H1 (cell line): ENCODE measurements around the gene GLRX. TPM values are rescaled to one million over a fixed set of nuclear protein-coding genes. Genes with fewer than 3 reads are reported as not detected.

Source experiments
- CTCF ChIA-PET: fragments of 300-600 bp; sonication (Branson Sonifier 250); formaldehyde crosslinking; loops from one replicate; lab custom pipeline; 2021; ENCODE audit not compliant: partially characterized antibody; lab: Charles Lee
- POLR2A ChIA-PET: fragments of 300-600 bp; sonication (Branson Sonifier 250); formaldehyde crosslinking; loops from one replicate; lab custom pipeline; 2021; ENCODE audit warnings: inconsistent platforms; ENCODE audit not compliant: partially characterized antibody; lab: Charles Lee
- DNase-seq, 2 experiments: peaks; one replicate each; pipeline versions ENCODE4 v3.0.0 to v3.0.0-alpha.2; 2010 to 2022; ENCODE audit warnings: low spot score in 2 of 2, low read depth in 1 of 2, mixed read lengths in 1 of 2
- FAIRE-seq: peaks from 2 replicates; lab custom pipeline; 2011; peaks lifted over from hg19 to GRCh38; lab: Jason Lieb, UNC
- H2AFZ ChIP-seq: 2 replicates; pipeline ENCODE4 v1.8.1; 2012; ENCODE audit warnings: low read length, inconsistent platforms
- H2AK5ac ChIP-seq: 2 replicates; pipeline ENCODE4 v1.6.1; 2013; ENCODE audit warnings: low read depth, low read length
- H2BK120ac ChIP-seq: replicated peaks from 2 replicates; pipeline ENCODE3; 2013; ENCODE audit warnings: low read depth, low read length, inconsistent platforms
- H2BK12ac ChIP-seq: 2 replicates; pipeline ENCODE4 v1.6.1; 2013; ENCODE audit warnings: low read depth, low read length
- H2BK15ac ChIP-seq: 2 replicates; pipeline ENCODE4 v1.6.1; 2013; ENCODE audit warnings: low read length
- H2BK20ac ChIP-seq: 2 replicates; pipeline ENCODE4 v1.6.1; 2013; ENCODE audit warnings: low read length
- H2BK5ac ChIP-seq: 2 replicates; pipeline ENCODE4 v1.6.1; 2013; ENCODE audit warnings: low read depth, low read length
- H3K14ac ChIP-seq: 2 replicates; pipeline ENCODE4 v1.6.1; 2013; ENCODE audit warnings: inconsistent platforms; ENCODE audit not compliant: insufficient read length
- H3K18ac ChIP-seq: 2 replicates; pipeline ENCODE4 v1.6.1; 2013; ENCODE audit warnings: low read length; ENCODE audit errors: extremely low read depth
- H3K23ac ChIP-seq: 2 replicates; pipeline ENCODE4 v1.6.1; 2013; ENCODE audit warnings: inconsistent platforms; ENCODE audit not compliant: insufficient read length
- H3K23me2 ChIP-seq: 2 replicates; pipeline ENCODE4 v1.6.1; 2013; ENCODE audit warnings: low read depth, low read length
- H3K27ac ChIP-seq: 2 replicates; pipeline ENCODE4 v1.6.1; 2011; ENCODE audit warnings: low read depth, low read length, inconsistent platforms
- H3K27me3 ChIP-seq, 4 experiments: replicated peaks in 1 of 4; 1 replicate in 1 of 4; 2 replicates in 3 of 4; pipeline versions ENCODE4 v1.6.1 to v1.8.1; 2011 to 2013; ENCODE audit warnings: low read length in 3 of 4, mild to moderate bottlenecking in 3 of 4, inconsistent platforms in 2 of 4, mixed read lengths in 2 of 4, moderate library complexity in 1 of 4; ENCODE audit not compliant: control insufficient read depth in 3 of 4, insufficient read depth in 3 of 4; ENCODE audit errors: extremely low read depth in 1 of 4
- H3K36me3 ChIP-seq, 4 experiments: 2 replicates each; pipeline versions ENCODE4 v1.6.1 to v1.8.1; 2011 to 2013; ENCODE audit warnings: mild to moderate bottlenecking in 4 of 4, low read length in 3 of 4, moderate library complexity in 2 of 4, control low read depth in 1 of 4, inconsistent platforms in 1 of 4; ENCODE audit not compliant: insufficient read depth in 4 of 4, control insufficient read depth in 2 of 4
- H3K4ac ChIP-seq: replicated peaks from 2 replicates; pipeline ENCODE3; 2013; ENCODE audit warnings: low read length, low read depth, mixed read lengths, inconsistent platforms; ENCODE audit not compliant: insufficient read length
- H3K4me1 ChIP-seq, 4 experiments: replicated peaks in 1 of 4; 1 replicate in 1 of 4; 2 replicates in 3 of 4; pipeline versions ENCODE4 v1.6.1 to v1.8.1; 2011 to 2013; ENCODE audit warnings: low read length in 3 of 4, inconsistent platforms in 2 of 4, mixed read lengths in 1 of 4; ENCODE audit not compliant: insufficient read depth in 4 of 4, control insufficient read depth in 3 of 4
- H3K4me2 ChIP-seq, 2 experiments: 2 replicates each; pipeline versions ENCODE4 v1.6.1 to v1.8.1; 2011 to 2013; ENCODE audit warnings: low read depth in 2 of 2, low read length in 2 of 2, control low read depth in 1 of 2, inconsistent platforms in 1 of 2, mild to moderate bottlenecking in 1 of 2; ENCODE audit not compliant: insufficient read depth in 1 of 2
- H3K4me3 ChIP-seq, 4 experiments: fragments of 200-600, 300-600 bp in 1 of 4; sonication (generic), shearing (Covaris generic), sonication (Bioruptor Twin) in 1 of 4; 2 replicates each; pipeline versions ENCODE4 v1.5.1 to v1.8.1; 2011 to 2016; ENCODE audit warnings: low read length in 4 of 4, low read depth in 3 of 4, control low read depth in 2 of 4, inconsistent platforms in 2 of 4, mild to moderate bottlenecking in 2 of 4, mixed read lengths in 1 of 4, moderate library complexity in 1 of 4; ENCODE audit not compliant: insufficient read depth in 2 of 4; ENCODE audit errors: extremely low read depth in 1 of 4
- H3K56ac ChIP-seq: replicated peaks from 2 replicates; pipeline ENCODE3; 2013; ENCODE audit warnings: low read depth, mild to moderate bottlenecking, mixed read lengths, low read length, inconsistent platforms; ENCODE audit not compliant: insufficient read length
- H3K79me1 ChIP-seq: 2 replicates; pipeline ENCODE4 v1.6.1; 2013; ENCODE audit warnings: low read depth, low read length, control low read depth
- H3K79me2 ChIP-seq, 2 experiments: 2 replicates each; pipeline versions ENCODE4 v1.6.1 to v1.8.1; 2012 to 2013; ENCODE audit warnings: low read length in 2 of 2, mild to moderate bottlenecking in 2 of 2, inconsistent platforms in 1 of 2; ENCODE audit not compliant: insufficient read depth in 2 of 2, control insufficient read depth in 1 of 2
- H3K9ac ChIP-seq, 4 experiments: replicated peaks in 1 of 4; 1 replicate in 1 of 4; 2 replicates in 3 of 4; pipeline versions ENCODE4 v1.6.1 to v1.8.1; 2011 to 2013; ENCODE audit warnings: low read depth in 3 of 4, low read length in 3 of 4, control low read depth in 2 of 4, mild to moderate bottlenecking in 2 of 4, moderate library complexity in 2 of 4, inconsistent platforms in 1 of 4; ENCODE audit errors: extremely low read depth in 1 of 4
- H3K9me3 ChIP-seq, 2 experiments: 2 replicates each; pipeline versions ENCODE4 v1.6.1 to v1.8.1; 2012 to 2013; ENCODE audit warnings: mild to moderate bottlenecking in 2 of 2, moderate library complexity in 2 of 2, control low read depth in 1 of 2, inconsistent platforms in 1 of 2, low read depth in 1 of 2, low read length in 1 of 2, mixed read lengths in 1 of 2; ENCODE audit not compliant: insufficient read depth in 2 of 2
- H4K20me1 ChIP-seq, 2 experiments: replicated peaks in 1 of 2; 2 replicates each; pipeline versions ENCODE3 to v1.8.1; 2011 to 2013; ENCODE audit warnings: inconsistent platforms in 2 of 2, low read length in 2 of 2, mild to moderate bottlenecking in 1 of 2; ENCODE audit not compliant: insufficient read depth in 2 of 2, control insufficient read depth in 1 of 2
- H4K5ac ChIP-seq: 2 replicates; pipeline ENCODE4 v1.6.1; 2013; ENCODE audit warnings: low read length, low read depth, mixed read lengths, inconsistent platforms; ENCODE audit not compliant: insufficient read length
- H4K8ac ChIP-seq: 2 replicates; pipeline ENCODE4 v1.8.0; 2013; ENCODE audit warnings: mild to moderate bottlenecking, moderate library complexity, low read length, inconsistent platforms; ENCODE audit not compliant: insufficient read depth; ENCODE audit errors: extremely low read depth
- H4K91ac ChIP-seq: replicated peaks from 2 replicates; pipeline ENCODE3; 2013; ENCODE audit warnings: low read length, mixed read lengths, inconsistent platforms; ENCODE audit not compliant: insufficient read length
- CHD2 ChIP-seq: IDR thresholded peaks from 2 replicates; pipeline ENCODE4 v1.6.1; 2012; ENCODE audit warnings: low read length, improper control_type of control experiment
- HDAC2 ChIP-seq, 2 experiments: fragments of 300-600 bp in 1 of 2; sonication (generic) in 1 of 2; IDR thresholded peaks; 2 replicates each; pipeline ENCODE4 v1.6.1; 2011 to 2012; ENCODE audit warnings: low read depth in 2 of 2, low read length in 2 of 2, mild to moderate bottlenecking in 2 of 2, moderate library complexity in 2 of 2, borderline replicate concordance in 1 of 2, inconsistent platforms in 1 of 2
- POU5F1 ChIP-seq: IDR thresholded peaks from 2 replicates; pipeline ENCODE4 v1.6.1; 2011; ENCODE audit warnings: low read depth, mild to moderate bottlenecking, low read length, moderate library complexity
- RNF2 ChIP-seq: fragments of 200-900, 300-1000 bp; sonication (generic); IDR thresholded peaks from 2 replicates; pipeline ENCODE4 v1.7.1; 2016; ENCODE audit warnings: borderline replicate concordance, low read depth, mild to moderate bottlenecking, antibody characterized with exemption, low read length; ENCODE audit not compliant: poor library complexity, severe bottlenecking; ENCODE audit errors: missing control alignments
- SP1 ChIP-seq: IDR thresholded peaks from 2 replicates; pipeline ENCODE4 v1.6.1; 2011; ENCODE audit warnings: low read depth, low read length
- TAF7 ChIP-seq: optimal IDR thresholded peaks from 2 replicates; pipeline ENCODE3; 2011; ENCODE audit warnings: low read depth, mild to moderate bottlenecking, inconsistent platforms, low read length, moderate library complexity, borderline replicate concordance
- YY1 ChIP-seq: IDR thresholded peaks from 2 replicates; pipeline ENCODE4 v1.6.1; 2011; ENCODE audit warnings: low read depth, mild to moderate bottlenecking, low read length
- WGBS, 2 experiments: shearing (Covaris generic) in 1 of 2; methylation state at CpG; one replicate each; pipeline versions ENCODE4 v1.1.6 to v1.1.7; 2013 to 2015; ENCODE audit warnings: low lambda C conversion rate in 2 of 2, mixed read lengths in 2 of 2, inconsistent platforms in 1 of 2, low coverage in 1 of 2, missing lambda C conversion rate in 1 of 2; ENCODE audit not compliant: insufficient replicate concordance in 2 of 2, insufficient coverage in 1 of 2, insufficient read length in 1 of 2; ENCODE audit errors: extremely low coverage in 1 of 2, missing lambda C conversion rate in 1 of 2; 5-methylcytosine and 5-hydroxymethylcytosine counted together
- long read RNA-seq, 2 experiments: library from RNA in 1 of 2; library from capped mRNA in 1 of 2; stranded (forward); transcript quantifications; one replicate each; pipeline ENCODE4 v2.0.0, GENCODE V29; 2021; ENCODE audit warnings: inconsistent platforms in 1 of 2
- polyA minus RNA-seq, 3 experiments: library from RNA; depleted of rRNA, polyadenylated mRNA; stranded (reverse); fragments of >200 nt; gene quantifications; 1 replicate in 2 of 3; 2 replicates in 1 of 3; pipeline ENCODE4 v1.2.3, GENCODE V29; 2011
- polyA plus RNA-seq, 7 experiments: library from polyadenylated mRNA; depleted of rRNA in 3 of 7; stranded (reverse) in 5 of 7; unstranded in 2 of 7; fragments of >200 nt in 5 of 7; fragments of 200-250 nt in 2 of 7; gene quantifications; 1 replicate in 5 of 7; 2 replicates in 1 of 7; 4 replicates in 1 of 7; pipeline versions ENCODE4 v1.2.1 to v1.2.3, GENCODE V29; 2011 to 2013; ENCODE audit warnings: missing spikeins in 2 of 7, mixed read lengths in 2 of 7
- total RNA-seq: library from RNA; stranded (reverse); fragmentation: NEBNext Ultra II Directional; extraction: Animal tissue kit (Norgen Biotek cat#: 25700); gene quantifications from 2 replicates; pipeline ENCODE4 v1.2.1, GENCODE V29; 2021

Gene GLRX, protein sequence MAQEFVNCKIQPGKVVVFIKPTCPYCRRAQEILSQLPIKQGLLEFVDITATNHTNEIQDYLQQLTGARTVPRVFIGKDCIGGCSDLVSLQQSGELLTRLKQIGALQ
- total RNA-seq (21.6 and 22.9 TPM in 2 replicates), polyA plus RNA-seq (2011; rRNA removed) (13.2 and 31.2 TPM in 2 replicates), polyA minus RNA-seq (2011; rRNA and poly(A)+ RNA removed) (23.9 and 28.2 TPM in 2 replicates)
- 49.0 TPM for polyA plus RNA-seq (2011; cell fraction: cytosol; rRNA removed)
- polyA plus RNA-seq (2011; cell fraction: nucleus; rRNA removed), result 23.8 TPM
- 47.6 to 52.5 TPM (median 49.8 TPM) in 4 replicates for polyA plus RNA-seq (2012, experiment 1 of 2)
- 6.8 TPM for polyA plus RNA-seq (2012, experiment 2 of 2)
- polyA plus RNA-seq (2013, experiment 1 of 2), result 21.4 TPM
- polyA plus RNA-seq (2013, experiment 2 of 2), result 21.3 TPM
- 8.4 TPM for polyA minus RNA-seq (2011; cell fraction: cytosol; rRNA and poly(A)+ RNA removed)
- 34.3 TPM for polyA minus RNA-seq (2011; cell fraction: nucleus; rRNA and poly(A)+ RNA removed)
- long read RNA-seq, experiment 1, transcript GLRX-201 (3 exons, 1,211 nt), result major isoform, 30 of 30 reads
- long read RNA-seq, experiment 1, partial matches to known transcripts, result 0 of 30 reads
- long read RNA-seq, experiment 1, other reads (novel, unspliced or antisense), result 0 of 30 reads
- long read RNA-seq, experiment 2, transcript GLRX-201 (3 exons, 1,211 nt), result major isoform, 43 of 45 reads
- long read RNA-seq, experiment 2, partial matches to known transcripts, result 0 of 45 reads
- long read RNA-seq, experiment 2, other reads (novel, unspliced or antisense), result 0 of 45 reads

DNA sequence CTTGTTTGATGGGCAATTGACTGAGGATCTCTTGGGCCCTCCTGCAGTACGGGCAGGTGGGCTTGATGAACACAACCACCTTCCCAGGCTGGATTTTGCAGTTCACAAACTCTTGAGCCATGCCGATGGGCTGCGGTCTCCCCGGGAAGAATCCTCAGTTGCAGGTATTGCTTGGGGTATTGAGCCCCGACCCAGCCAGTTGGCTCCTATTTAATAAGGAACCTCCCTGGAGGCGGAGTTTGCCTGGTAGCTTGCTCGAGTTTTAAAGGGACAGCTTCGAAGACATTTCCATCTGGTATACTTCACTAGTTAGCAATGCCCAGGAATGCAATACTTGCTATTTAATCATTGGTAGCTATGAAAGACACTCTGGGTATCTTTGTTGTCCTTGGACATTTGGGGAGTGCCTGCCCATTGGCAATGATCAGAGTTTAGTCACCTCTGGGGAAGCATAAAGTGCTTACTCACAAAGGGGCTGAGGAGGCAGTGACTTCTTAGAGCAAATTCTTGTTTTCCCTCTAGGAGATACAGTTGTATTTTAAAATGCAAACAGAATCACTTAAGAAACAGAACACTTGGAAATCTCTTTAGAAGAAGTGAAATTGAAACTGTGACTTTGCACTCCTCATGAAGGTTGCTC is at the start of gene GLRX:
Gene GLRX (minus strand): TSS at position 185 of the 640 bp plus-strand sequence. CDS start 64 bp downstream, at position 121.
- Histone ChIP-seq H3K56ac (no peak within 1 kb of the TSS), H4K20me1 (no peaks in the 10 kb centered on the region), H3K23ac (no peak within 1 kb of the TSS), H2AFZ (peak within 1 kb of the TSS; percentile 97), H3K79me2 (no peaks in the 10 kb centered on the region), H3K36me3 (no peaks in the 10 kb centered on the region), H3K14ac (no peak within 1 kb of the TSS), H3K4ac (no peak within 1 kb of the TSS), H2BK12ac (peak within 1 kb of the TSS; percentile 5; the same call in 1 of the 2 replicates), H3K79me1 (no peaks in the 10 kb centered on the region), H3K9me3 (no peaks in the 10 kb centered on the region), H3K27ac (no peak within 1 kb of the TSS), H2BK5ac (peak within 1 kb of the TSS; percentile 18; the same call in 1 of the 2 replicates), H3K27me3 (no peaks in the 10 kb centered on the region; a peak in 1 of 7 replicates), H3K4me3 (peak within 1 kb of the TSS; percentile 73 to 89 (median 78)), H3K4me2 (peak within 1 kb of the TSS; percentile 61 to 84), H4K5ac (peak within 1 kb of the TSS; percentile 18), H3K4me1 (peaks cover 5 to 20% (median 16%) of the 10 kb centered on the region in 4 experiments; a peak in 6 of 7 replicates), H2BK20ac (peak within 1 kb of the TSS; percentile 94; the same call in 1 of the 2 replicates), H2BK120ac (no peak within 1 kb of the TSS), H4K91ac (no peak within 1 kb of the TSS), H3K18ac (no peak within 1 kb of the TSS), H3K23me2 (peaks cover 5% of the 10 kb centered on the region), H2BK15ac (peak within 1 kb of the TSS; percentile 13; the same call in 1 of the 2 replicates), H3K9ac (peak within 1 kb of the TSS; percentile 9 to 50 (median 47); a peak in 6 of 7 replicates), H4K8ac (no peak within 1 kb of the TSS; the same call in 1 of the 2 replicates), H2AK5ac (peak within 1 kb of the TSS; percentile 78; the same call in 1 of the 2 replicates)
- peak; percentile 47 to 68 for DNase-seq
- ChIA-PET POLR2A (interaction anchor here (1.0 to 2.6 kb wide), 7 partner anchors 10 to 140 kb away, joined by 3 to 22 read pairs (median 4); partner anchors contain the start of gene RHOBTB3), CTCF (interaction anchor here (0.6 to 3.2 kb wide), 13 partner anchors 9 to 574 kb away, joined by 3 to 18 read pairs (median 7); partner anchors contain the start of gene RFESD)
- 5% methylated on average over 8 of the region's 8 CpGs; no CpG with 5 or more reads in 1 of the 2 experiments for WGBS, 2 experiments
- no peak for FAIRE-seq
- TF ChIP-seq TAF7, result no peak
- no peak for TF ChIP-seq RNF2
- TF ChIP-seq HDAC2 (IDR thresholded peaks at IDR 0.05; ENCODE audit: borderline replicate concordance in 1 of 2, low read depth in 2 of 2, low read length in 2 of 2), result 0 out of 4 replicates have a peak, but pooled peaks of 1 of the 2 experiments have one; percentile 33
- TF ChIP-seq YY1, result no peak
- TF ChIP-seq POU5F1, result no peak
- TF ChIP-seq SP1, result no peak
- no peak for TF ChIP-seq CHD2
